Adrenal gland (tissue), 5 donors: ENCODE data around the gene GABPB1.

ENCODE experiments used
- POLR2A ChIP-seq, 2 donors: fragments of 450-650 bp; IDR thresholded peaks; one replicate each; pipeline ENCODE4 v1.6.1; 2017; ENCODE audit warnings: antibody characterized with exemption in 2 of 2, mild to moderate bottlenecking in 2 of 2, moderate library complexity in 1 of 2
- TF ChIP-seq, protein P1 (sequence below), 6 experiments: fragments of 450-650 bp in 4 of 6; fragments of 200-600 bp in 2 of 6; sonication (generic) in 1 of 6; IDR thresholded peaks; 1 replicate in 5 of 6; 2 replicates in 1 of 6; pipeline versions ENCODE4 v1.5.1 to v1.8.0; 2016 to 2021; ENCODE audit warnings: antibody characterized with exemption in 6 of 6, mild to moderate bottlenecking in 2 of 6, moderate library complexity in 1 of 6
- donor health status: DM: no; HTN: no; CAD: no.

DNA sequence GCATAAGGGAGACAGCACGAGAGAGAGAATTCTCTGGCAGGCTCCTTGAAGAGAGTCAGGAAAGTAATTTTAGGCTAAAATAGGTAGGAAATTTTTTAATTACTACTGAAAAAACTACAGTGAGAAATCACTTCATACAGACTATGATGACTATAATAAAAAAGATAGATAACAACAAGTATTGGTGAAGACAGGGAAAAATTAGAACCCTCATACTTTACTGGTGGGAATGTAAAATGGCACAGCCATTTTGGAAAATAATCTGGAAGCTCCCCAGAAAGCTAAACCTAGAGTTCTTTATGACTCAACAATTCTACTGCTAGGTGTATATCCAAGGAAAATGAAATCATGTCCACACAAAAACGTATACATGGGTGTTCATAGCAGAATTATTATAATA, 87.4 kb downstream of the GABPB1 start:
- TF ChIP-seq, protein P1, sequence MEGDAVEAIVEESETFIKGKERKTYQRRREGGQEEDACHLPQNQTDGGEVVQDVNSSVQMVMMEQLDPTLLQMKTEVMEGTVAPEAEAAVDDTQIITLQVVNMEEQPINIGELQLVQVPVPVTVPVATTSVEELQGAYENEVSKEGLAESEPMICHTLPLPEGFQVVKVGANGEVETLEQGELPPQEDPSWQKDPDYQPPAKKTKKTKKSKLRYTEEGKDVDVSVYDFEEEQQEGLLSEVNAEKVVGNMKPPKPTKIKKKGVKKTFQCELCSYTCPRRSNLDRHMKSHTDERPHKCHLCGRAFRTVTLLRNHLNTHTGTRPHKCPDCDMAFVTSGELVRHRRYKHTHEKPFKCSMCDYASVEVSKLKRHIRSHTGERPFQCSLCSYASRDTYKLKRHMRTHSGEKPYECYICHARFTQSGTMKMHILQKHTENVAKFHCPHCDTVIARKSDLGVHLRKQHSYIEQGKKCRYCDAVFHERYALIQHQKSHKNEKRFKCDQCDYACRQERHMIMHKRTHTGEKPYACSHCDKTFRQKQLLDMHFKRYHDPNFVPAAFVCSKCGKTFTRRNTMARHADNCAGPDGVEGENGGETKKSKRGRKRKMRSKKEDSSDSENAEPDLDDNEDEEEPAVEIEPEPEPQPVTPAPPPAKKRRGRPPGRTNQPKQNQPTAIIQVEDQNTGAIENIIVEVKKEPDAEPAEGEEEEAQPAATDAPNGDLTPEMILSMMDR (IDR thresholded peaks at IDR 0.05): no peak
- no peak for TF ChIP-seq POLR2A (IDR thresholded peaks at IDR 0.05)
